Thyroid gland (tissue), 4 donors: ENCODE data around the gene SETDB2. TPM values are rescaled to one million over a fixed set of nuclear protein-coding genes. Genes with fewer than 3 reads are reported as not detected.
A peak's percentile ranks its signal among the peaks of the same experiment; 100 is the strongest.

ENCODE experiments used
- DNase-seq, 2 donors: peaks; one replicate each; pipeline ENCODE4 v3.0.0-alpha.2; 2019
- H3K27ac ChIP-seq, 3 donors: fragments of 200-600 bp; sonication (generic); 1 replicate in 2 of 3; 2 replicates in 1 of 3; pipeline ENCODE4 v1.5.1; 2016 to 2019; ENCODE audit warnings: mild to moderate bottlenecking in 1 of 3, moderate library complexity in 1 of 3
- H3K27me3 ChIP-seq: fragments of 200-600 bp; sonication (generic); one replicate; pipeline ENCODE4 v1.5.1; 2019
- H3K36me3 ChIP-seq, 2 donors: fragments of 200-600 bp; sonication (generic); one replicate each; pipeline ENCODE4 v1.5.1; 2016 to 2019
- H3K4me1 ChIP-seq, 2 donors: fragments of 200-600 bp; sonication (generic); one replicate each; pipeline ENCODE4 v1.5.1; 2017 to 2019
- H3K4me3 ChIP-seq, 3 donors: fragments of 200-600 bp; sonication (generic); replicated peaks in 1 of 3; 1 replicate in 2 of 3; 2 replicates in 1 of 3; pipeline ENCODE4 v1.5.1; 2016; ENCODE audit warnings: mild to moderate bottlenecking in 1 of 3
- H3K9me3 ChIP-seq: fragments of 200-600 bp; sonication (generic); one replicate; pipeline ENCODE4 v1.5.1; 2017
- CTCF ChIP-seq, 6 experiments: fragments of 200-600 bp in 3 of 6; fragments of 450-650 bp in 3 of 6; sonication (generic) in 3 of 6; IDR thresholded peaks; one replicate each; pipeline ENCODE4 v1.5.1; 2016 to 2019; ENCODE audit warnings: antibody characterized with exemption in 6 of 6, mild to moderate bottlenecking in 2 of 6, inconsistent platforms in 1 of 6, moderate library complexity in 1 of 6
- POLR2A ChIP-seq, 2 donors: fragments of 450-650 bp; IDR thresholded peaks; one replicate each; pipeline ENCODE4 v1.6.1; 2017; ENCODE audit warnings: antibody characterized with exemption in 2 of 2, mild to moderate bottlenecking in 2 of 2, moderate library complexity in 1 of 2
- WGBS, 2 donors: methylation state at CpG; one replicate each; pipeline ENCODE4 v1.1.5; 2017; 5-methylcytosine and 5-hydroxymethylcytosine counted together
- intact Hi-C: fragments of 100-400 bp; cut with DNase I; formaldehyde crosslinking; loops from one replicate; pipeline ENCODE4 v1.15.1; 2023
- total RNA-seq, 4 donors: library from RNA; depleted of rRNA; stranded (reverse); fragments of >200 nt; gene quantifications; one replicate each; pipeline ENCODE4 v1.2.3, GENCODE V29; 2016

The SETDB2 gene
- total RNA-seq, 4 donors from 2014 or later = 17.9 to 27.4 (median 22.1) TPM

GRCh38 chr13:49497272-49497671, 53.2 kb downstream of the SETDB2 start:
- Histone ChIP-seq H3K4me3 (no peak overlapping the region), H3K27me3 (no peaks in the 10 kb centered on the region), H3K27ac (peak overlapping the region in 2 of 3 donors; percentile 56 to 98), H3K36me3 (no peaks in the 10 kb centered on the region), H3K9me3 (no peaks in the 10 kb centered on the region), H3K4me1 (peaks cover 13 to 25% of the 10 kb centered on the region in 2 donors)
- WGBS, 2 donors = 88% methylated on average over 5 of the region's 5 CpGs
- TF ChIP-seq CTCF (IDR thresholded peaks at IDR 0.05) = no peak
- no peak for TF ChIP-seq POLR2A (IDR thresholded peaks at IDR 0.05)
- DNase-seq = no peak
- intact Hi-C loops = loop anchor here (10.0 kb wide), 2 partner anchors 88 to 192 kb away; partner anchors contain the start of gene RCBTB1

GRCh38 chr13:49498206-49498605, 54.1 kb downstream of the SETDB2 start:
- no peak for TF ChIP-seq CTCF (IDR thresholded peaks at IDR 0.05)
- Histone ChIP-seq H3K4me1 (peaks cover 13 to 25% of the 10 kb centered on the region in 2 donors), H3K9me3 (no peaks in the 10 kb centered on the region), H3K4me3 (no peak overlapping the region), H3K27me3 (no peaks in the 10 kb centered on the region), H3K36me3 (no peaks in the 10 kb centered on the region), H3K27ac (peak overlapping the region in 1 of 3 donors; percentile 9)
- no peak for DNase-seq
- 88 to 92% methylated on average over 4 of the region's 4 CpGs for WGBS, 2 donors
- intact Hi-C loops = loop anchor here (10.0 kb wide), 2 partner anchors 87 to 193 kb away; partner anchors contain the start of gene RCBTB1

GRCh38 chr13:49499889-49500660, 56.0 kb downstream of the SETDB2 start:
- Histone ChIP-seq H3K27me3 (no peaks in the 10 kb centered on the region), H3K36me3 (no peaks in the 10 kb centered on the region), H3K4me1 (peaks cover 7 to 21% of the 10 kb centered on the region in 2 donors), H3K27ac (peak overlapping the region; percentile 26 to 45 (median 40)), H3K9me3 (no peaks in the 10 kb centered on the region), H3K4me3 (no peak overlapping the region)
- TF ChIP-seq CTCF (IDR thresholded peaks at IDR 0.05) (no peak), POLR2A (IDR thresholded peaks at IDR 0.05) (no peak)
- WGBS, 2 donors = 56 to 58% methylated on average over 6 of the region's 6 CpGs
- no peak for DNase-seq
- intact Hi-C loops = loop anchor here (10.0 kb wide), 2 partner anchors 85 to 195 kb away; partner anchors contain the start of gene RCBTB1

GRCh38 chr13:49502954-49503353, 58.9 kb downstream of the SETDB2 start:
- intact Hi-C loops = no loop called here

More at GRCh38 chr13:49502954-49503353, 58.9 kb downstream of the SETDB2 start:
- WGBS, 2 donors = 44 to 58% methylated on average over 9 of the region's 9 CpGs
- Histone ChIP-seq H3K9me3 (no peaks in the 10 kb centered on the region), H3K4me3 (no peak overlapping the region), H3K27me3 (no peaks in the 10 kb centered on the region), H3K27ac (no peak overlapping the region), H3K36me3 (peaks cover 0 to 3% of the 10 kb centered on the region in 2 donors), H3K4me1 (peaks cover 6 to 27% of the 10 kb centered on the region in 2 donors)
- TF ChIP-seq CTCF (IDR thresholded peaks at IDR 0.05) (no peak), POLR2A (IDR thresholded peaks at IDR 0.05) (no peak)
- peak; percentile 24 to 35 for DNase-seq
